Hepatocyte (in vitro differentiated cells): ENCODE measurements around the gene RNF151. TPM values are rescaled to one million over a fixed set of nuclear protein-coding genes. Genes with fewer than 3 reads are reported as not detected.

Experiments used
- DNase-seq: peaks from one replicate; pipeline ENCODE4 v3.0.0-alpha.2; 2016; ENCODE audit warnings: low spot score
- H2AFZ ChIP-seq: fragments of 200-600 bp; sonication (generic); 2 replicates; pipeline ENCODE4 v1.6.0; 2016; ENCODE audit warnings: antibody characterized with exemption, mild to moderate bottlenecking
- H3K27ac ChIP-seq: fragments of 200-600 bp; sonication (generic); 2 replicates; pipeline ENCODE4 v1.5.1; 2016; ENCODE audit warnings: mild to moderate bottlenecking
- H3K27me3 ChIP-seq: fragments of 200-600 bp; sonication (generic); 2 replicates; pipeline ENCODE4 v1.6.1; 2016
- H3K36me3 ChIP-seq: fragments of 200-600 bp; sonication (generic); replicated peaks from 2 replicates; pipeline ENCODE4 v1.5.1; 2016; ENCODE audit warnings: low read depth; ENCODE audit not compliant: insufficient read depth
- H3K4me1 ChIP-seq: fragments of 200-600 bp; sonication (generic); 2 replicates; pipeline ENCODE4 v1.5.1; 2016; ENCODE audit warnings: mild to moderate bottlenecking, moderate library complexity; ENCODE audit not compliant: insufficient read depth
- H3K4me2 ChIP-seq: fragments of 200-600 bp; sonication (generic); 2 replicates; pipeline ENCODE4 v1.6.0; 2016
- H3K4me3 ChIP-seq: fragments of 200-600 bp; sonication (generic); 2 replicates; pipeline ENCODE4 v1.5.1; 2016; ENCODE audit warnings: mild to moderate bottlenecking
- H3K79me2 ChIP-seq: fragments of 200-600 bp; sonication (generic); 2 replicates; pipeline ENCODE4 v1.6.0; 2017; ENCODE audit warnings: mild to moderate bottlenecking
- H3K9me2 ChIP-seq: fragments of 200-600 bp; sonication (generic); replicated peaks from 2 replicates; pipeline ENCODE4 v1.6.0; 2017; ENCODE audit warnings: mild to moderate bottlenecking; ENCODE audit not compliant: insufficient read depth
- H3K9me3 ChIP-seq: fragments of 200-600 bp; sonication (generic); 2 replicates; pipeline ENCODE4 v1.5.1; 2016; ENCODE audit warnings: low read depth, mild to moderate bottlenecking
- H4K20me1 ChIP-seq: fragments of 200-600 bp; sonication (generic); 2 replicates; pipeline ENCODE4 v1.6.0; 2016; ENCODE audit warnings: mild to moderate bottlenecking; ENCODE audit not compliant: insufficient read depth, poor library complexity, severe bottlenecking
- EZH2 ChIP-seq: fragments of 200-600 bp; sonication (generic); IDR thresholded peaks from 2 replicates; pipeline ENCODE4 v1.6.1; 2016; ENCODE audit warnings: antibody characterized with exemption, mild to moderate bottlenecking, borderline replicate concordance
- EZH2phosphoT487 ChIP-seq: fragments of 200-600 bp; sonication (generic); IDR thresholded peaks from one replicate; pipeline ENCODE4 v1.6.1; 2018; ENCODE audit warnings: antibody characterized with exemption, mild to moderate bottlenecking, low read depth, moderate library complexity; ENCODE audit not compliant: unreplicated experiment, severe bottlenecking
- WGBS: methylation state at CpG from one replicate; pipeline ENCODE4 v1.1.6; 2016; ENCODE audit warnings: low lambda C conversion rate; ENCODE audit errors: missing lambda C conversion rate; 5-methylcytosine and 5-hydroxymethylcytosine counted together
- polyA plus RNA-seq: library from polyadenylated mRNA; unstranded; fragments of >200 nt; fragmentation: Nextera tagmentation; extraction: Ambion mirVana; gene quantifications from 2 replicates; pipeline ENCODE4 v1.2.1, GENCODE V29; 2016
- small RNA-seq: library from RNA; depleted of rRNA; stranded (forward); fragments of <200 nt; gene quantifications from one replicate; pipeline ENCODE3, GENCODE V24; 2014
- total RNA-seq: library from RNA; depleted of rRNA; stranded (reverse); fragments of >200 nt; gene quantifications from 2 replicates; pipeline ENCODE4 v1.2.3, GENCODE V29; 2014
- TF ChIP-seq, protein P1 (sequence below): fragments of 200-600 bp; sonication (generic); IDR thresholded peaks from 2 replicates; pipeline ENCODE4 v1.5.1; 2016; ENCODE audit warnings: antibody characterized with exemption, mild to moderate bottlenecking; ENCODE audit not compliant: poor library complexity

Gene RNF151
- total and polyA plus RNA-seq, 2 experiments from 2014 or later, result not detected

GRCh38 chr16:2015117-2015946, 48.7 kb downstream of the RNF151 start:
- WGBS, result 69% methylated on average over 24 of the region's 24 CpGs
- Histone ChIP-seq H3K4me1 (peaks cover 18% of the 10 kb centered on the region), H2AFZ (no peak overlapping the region), H3K9me2 (no peaks in the 10 kb centered on the region), H3K27ac (peak overlapping the region; percentile 85), H3K4me2 (no peak overlapping the region), H3K36me3 (no peaks in the 10 kb centered on the region), H3K4me3 (no peak overlapping the region), H3K9me3 (no peaks in the 10 kb centered on the region), H3K27me3 (peaks cover 17% of the 10 kb centered on the region), H3K79me2 (peaks cover 5% of the 10 kb centered on the region), H4K20me1 (no peaks in the 10 kb centered on the region)
- no peak for TF ChIP-seq EZH2
- no peak for TF ChIP-seq EZH2phosphoT487
- TF ChIP-seq, protein P1, sequence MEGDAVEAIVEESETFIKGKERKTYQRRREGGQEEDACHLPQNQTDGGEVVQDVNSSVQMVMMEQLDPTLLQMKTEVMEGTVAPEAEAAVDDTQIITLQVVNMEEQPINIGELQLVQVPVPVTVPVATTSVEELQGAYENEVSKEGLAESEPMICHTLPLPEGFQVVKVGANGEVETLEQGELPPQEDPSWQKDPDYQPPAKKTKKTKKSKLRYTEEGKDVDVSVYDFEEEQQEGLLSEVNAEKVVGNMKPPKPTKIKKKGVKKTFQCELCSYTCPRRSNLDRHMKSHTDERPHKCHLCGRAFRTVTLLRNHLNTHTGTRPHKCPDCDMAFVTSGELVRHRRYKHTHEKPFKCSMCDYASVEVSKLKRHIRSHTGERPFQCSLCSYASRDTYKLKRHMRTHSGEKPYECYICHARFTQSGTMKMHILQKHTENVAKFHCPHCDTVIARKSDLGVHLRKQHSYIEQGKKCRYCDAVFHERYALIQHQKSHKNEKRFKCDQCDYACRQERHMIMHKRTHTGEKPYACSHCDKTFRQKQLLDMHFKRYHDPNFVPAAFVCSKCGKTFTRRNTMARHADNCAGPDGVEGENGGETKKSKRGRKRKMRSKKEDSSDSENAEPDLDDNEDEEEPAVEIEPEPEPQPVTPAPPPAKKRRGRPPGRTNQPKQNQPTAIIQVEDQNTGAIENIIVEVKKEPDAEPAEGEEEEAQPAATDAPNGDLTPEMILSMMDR, result no peak
- peak; percentile 63 for DNase-seq

GRCh38 chr16:2015947-2016208, 49.2 kb downstream of the RNF151 start:
- peaks cover 21% of the 10 kb centered on the region for H3K27me3 ChIP-seq
- H3K36me3 ChIP-seq, result no peaks in the 10 kb centered on the region
- peaks cover 17% of the 10 kb centered on the region for H3K4me1 ChIP-seq
- H3K9me3 ChIP-seq, result no peaks in the 10 kb centered on the region
- H3K79me2 ChIP-seq, result no peaks in the 10 kb centered on the region
- H2AFZ ChIP-seq, result no peak overlapping the region
- H3K27ac ChIP-seq, result peak overlapping the region; percentile 85
- no peak overlapping the region for H3K4me3 ChIP-seq
- no peak for DNase-seq
- no peaks in the 10 kb centered on the region for H4K20me1 ChIP-seq
- H3K4me2 ChIP-seq, result no peak overlapping the region
- 84% methylated on average over 7 of the region's 7 CpGs for WGBS
- TF ChIP-seq, protein P1, result no peak
- TF ChIP-seq EZH2phosphoT487 (no peak), EZH2 (no peak)
- no peaks in the 10 kb centered on the region for H3K9me2 ChIP-seq

DNA sequence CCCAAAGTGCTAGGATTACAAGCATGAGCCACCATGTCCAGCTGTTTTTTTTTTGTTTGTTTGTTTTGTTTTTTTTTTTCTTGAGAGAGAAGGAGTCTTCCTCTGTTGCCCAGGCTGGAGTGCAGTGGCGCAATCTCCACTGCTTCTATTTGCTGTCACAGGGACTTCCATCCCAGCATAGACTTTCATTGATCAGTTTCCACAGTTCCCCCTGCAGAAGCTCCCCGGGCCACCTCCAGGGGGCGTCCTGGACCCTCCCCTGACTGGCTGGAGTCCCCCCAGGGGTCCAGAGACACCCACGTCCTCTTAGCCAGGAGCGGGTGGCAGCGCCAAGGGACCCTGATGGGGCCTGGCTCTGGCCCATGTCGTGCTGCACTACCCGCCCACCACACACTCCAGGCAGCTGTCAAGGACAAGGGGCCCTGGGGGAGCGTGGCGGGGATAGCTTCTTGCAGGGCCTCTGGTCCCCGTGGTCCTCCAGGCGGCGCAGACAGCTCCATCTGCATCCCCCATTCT, 49.8 kb downstream of the RNF151 start:
- Histone ChIP-seq H3K9me3 (no peaks in the 10 kb centered on the region), H3K27ac (no peak overlapping the region), H3K36me3 (no peaks in the 10 kb centered on the region), H3K4me2 (no peak overlapping the region), H3K4me1 (peaks cover 17% of the 10 kb centered on the region), H4K20me1 (no peaks in the 10 kb centered on the region), H3K9me2 (no peaks in the 10 kb centered on the region), H2AFZ (no peak overlapping the region), H3K27me3 (peaks cover 21% of the 10 kb centered on the region), H3K4me3 (no peak overlapping the region), H3K79me2 (no peaks in the 10 kb centered on the region)
- TF ChIP-seq, protein P1, result peak; percentile 35
- no peak for TF ChIP-seq EZH2
- TF ChIP-seq EZH2phosphoT487, result no peak
- no peak for DNase-seq
- WGBS, result 53% methylated on average over 13 of the region's 13 CpGs

Small RNAs within 50 kb of the gene (small RNA-seq; reads per million reads assigned to genes)
- gene AC005363.2 (not detected), gene RN7SL219P (not detected), gene SNORA10 (not detected), gene SNORA64 (not detected)

Other genes starting within 250 kb of the RNF151 start
- gene NME3, start 195.3 kb upstream of the RNF151 start, total RNA-seq, result 34.8 and 51.7 TPM in 2 replicates
- gene NME3, start 195.3 kb upstream of the RNF151 start, polyA plus RNA-seq, result 86.6 and 104 TPM in 2 replicates
- gene EME2, start 194.0 kb upstream of the RNF151 start, total RNA-seq, result 12.0 and 17.7 TPM in 2 replicates
- 20.8 and 28.2 TPM in 2 replicates for gene EME2, start 194.0 kb upstream of the RNF151 start, polyA plus RNA-seq
- gene MRPS34, start 193.7 kb upstream of the RNF151 start, total RNA-seq, result 115 and 116 TPM in 2 replicates
- gene MRPS34, start 193.7 kb upstream of the RNF151 start, polyA plus RNA-seq, result 155 TPM in 2 replicates
- gene SPSB3, start 184.3 kb upstream of the RNF151 start, total RNA-seq, result 34.4 and 38.8 TPM in 2 replicates
- 64.6 and 76.4 TPM in 2 replicates for gene SPSB3, start 184.3 kb upstream of the RNF151 start, polyA plus RNA-seq
- gene NUBP2, start 183.9 kb upstream of the RNF151 start, total RNA-seq, result 72.7 and 85.4 TPM in 2 replicates
- 92.9 and 101 TPM in 2 replicates for gene NUBP2, start 183.9 kb upstream of the RNF151 start, polyA plus RNA-seq
- gene IGFALS, start 173.2 kb upstream of the RNF151 start, total RNA-seq, result 10.6 and 11.2 TPM in 2 replicates
- 10.7 and 12.6 TPM in 2 replicates for gene IGFALS, start 173.2 kb upstream of the RNF151 start, polyA plus RNA-seq
- gene HAGH, start 140.0 kb upstream of the RNF151 start, total RNA-seq, result 55.6 and 69.3 TPM in 2 replicates
- 91.7 and 113 TPM in 2 replicates for gene HAGH, start 140.0 kb upstream of the RNF151 start, polyA plus RNA-seq
- gene FAHD1, start 139.7 kb upstream of the RNF151 start, total RNA-seq, result 80.6 and 101 TPM in 2 replicates
- 59.4 and 76.6 TPM in 2 replicates for gene FAHD1, start 139.7 kb upstream of the RNF151 start, polyA plus RNA-seq
- gene MEIOB, start 94.7 kb upstream of the RNF151 start, total RNA-seq, result 0.60 TPM in 1 of 2 replicates, not detected in the other
- 0.28 TPM in 1 of 2 replicates, not detected in the other for gene MEIOB, start 94.7 kb upstream of the RNF151 start, polyA plus RNA-seq
- not detected in 2 replicates for gene HS3ST6, start 48.4 kb upstream of the RNF151 start, total RNA-seq
- gene HS3ST6, start 48.4 kb upstream of the RNF151 start, polyA plus RNA-seq, result 0.41 and 0.63 TPM in 2 replicates
- 31.3 and 43.4 TPM in 2 replicates for gene MSRB1, start 23.7 kb upstream of the RNF151 start, total RNA-seq
- gene MSRB1, start 23.7 kb upstream of the RNF151 start, polyA plus RNA-seq, result 48.7 and 62.4 TPM in 2 replicates
- gene RPL3L, start 12.2 kb upstream of the RNF151 start, total RNA-seq, result not detected in 2 replicates
- gene RPL3L, start 12.2 kb upstream of the RNF151 start, polyA plus RNA-seq, result 0.08 TPM in 1 of 2 replicates, not detected in the other
- 162 and 234 TPM in 2 replicates for gene NDUFB10, start 7.3 kb upstream of the RNF151 start, total RNA-seq
- gene NDUFB10, start 7.3 kb upstream of the RNF151 start, polyA plus RNA-seq, result 244 and 251 TPM in 2 replicates
- 1,991 and 2,285 TPM in 2 replicates for gene RPS2, start 2.0 kb upstream of the RNF151 start, total RNA-seq
- gene RPS2, start 2.0 kb upstream of the RNF151 start, polyA plus RNA-seq, result 1,449 and 1,663 TPM in 2 replicates
- 19.9 and 24.2 TPM in 2 replicates for gene TBL3, start 5.2 kb downstream of the RNF151 start, total RNA-seq
- 48.5 and 56.3 TPM in 2 replicates for gene TBL3, start 5.2 kb downstream of the RNF151 start, polyA plus RNA-seq
- 2.3 and 5.1 TPM in 2 replicates for gene NOXO1, start 14.6 kb downstream of the RNF151 start, total RNA-seq
- gene NOXO1, start 14.6 kb downstream of the RNF151 start, polyA plus RNA-seq, result 5.4 and 6.0 TPM in 2 replicates
- 34.0 and 34.9 TPM in 2 replicates for gene GFER, start 17.3 kb downstream of the RNF151 start, total RNA-seq
- gene GFER, start 17.3 kb downstream of the RNF151 start, polyA plus RNA-seq, result 44.0 and 56.8 TPM in 2 replicates
- 1.4 and 2.2 TPM in 2 replicates for gene SYNGR3, start 23.1 kb downstream of the RNF151 start, total RNA-seq
- gene SYNGR3, start 23.1 kb downstream of the RNF151 start, polyA plus RNA-seq, result 1.5 and 2.5 TPM in 2 replicates
- gene ZNF598, start 43.0 kb downstream of the RNF151 start, total RNA-seq, result 22.8 and 42.6 TPM in 2 replicates
- 29.5 and 36.8 TPM in 2 replicates for gene ZNF598, start 43.0 kb downstream of the RNF151 start, polyA plus RNA-seq
- gene NPW, start 52.9 kb downstream of the RNF151 start, total RNA-seq, result 2.7 and 4.1 TPM in 2 replicates
- 45.2 and 57.6 TPM in 2 replicates for gene NPW, start 52.9 kb downstream of the RNF151 start, polyA plus RNA-seq
- 25.9 and 29.6 TPM in 2 replicates for gene NHERF2, start 60.0 kb downstream of the RNF151 start, total RNA-seq
- 37.7 and 43.8 TPM in 2 replicates for gene NHERF2, start 60.0 kb downstream of the RNF151 start, polyA plus RNA-seq
- gene NTHL1, start 81.0 kb downstream of the RNF151 start, total RNA-seq, result 19.6 and 20.2 TPM in 2 replicates
- 23.4 and 28.5 TPM in 2 replicates for gene NTHL1, start 81.0 kb downstream of the RNF151 start, polyA plus RNA-seq
- gene TSC2, start 81.1 kb downstream of the RNF151 start, total RNA-seq, result 39.5 and 41.8 TPM in 2 replicates
- gene TSC2, start 81.1 kb downstream of the RNF151 start, polyA plus RNA-seq, result 78.7 and 113 TPM in 2 replicates
- 40.2 and 60.6 TPM in 2 replicates for gene PKD1, start 169.0 kb downstream of the RNF151 start, total RNA-seq
- 35.9 and 49.3 TPM in 2 replicates for gene PKD1, start 169.0 kb downstream of the RNF151 start, polyA plus RNA-seq
- gene RAB26, start 181.8 kb downstream of the RNF151 start, total RNA-seq, result 4.1 and 8.3 TPM in 2 replicates
- gene RAB26, start 181.8 kb downstream of the RNF151 start, polyA plus RNA-seq, result 11.3 and 15.0 TPM in 2 replicates
- 55.1 and 73.4 TPM in 2 replicates for gene TRAF7, start 188.9 kb downstream of the RNF151 start, total RNA-seq
- 30.0 and 37.4 TPM in 2 replicates for gene TRAF7, start 188.9 kb downstream of the RNF151 start, polyA plus RNA-seq
- gene CASKIN1, start 229.7 kb downstream of the RNF151 start, total RNA-seq, result 0.47 and 0.80 TPM in 2 replicates
- gene CASKIN1, start 229.7 kb downstream of the RNF151 start, polyA plus RNA-seq, result 1.7 TPM in 2 replicates
- gene MLST8, start 238.6 kb downstream of the RNF151 start, total RNA-seq, result 28.3 and 52.4 TPM in 2 replicates
- gene MLST8, start 238.6 kb downstream of the RNF151 start, polyA plus RNA-seq, result 87.3 and 88.3 TPM in 2 replicates
- gene BRICD5, start 244.0 kb downstream of the RNF151 start, total RNA-seq, result 3.3 and 9.9 TPM in 2 replicates
- 6.2 and 14.8 TPM in 2 replicates for gene BRICD5, start 244.0 kb downstream of the RNF151 start, polyA plus RNA-seq
- gene PGP, start 248.0 kb downstream of the RNF151 start, total RNA-seq, result 20.6 and 24.8 TPM in 2 replicates
- gene PGP, start 248.0 kb downstream of the RNF151 start, polyA plus RNA-seq, result 34.2 and 38.0 TPM in 2 replicates